Fibroblast of skin of right quadriceps (primary cell): Measurements from ENCODE around the gene UBQLN4.
"Not testable (repeated sequence)": the region's sequence is repeated elsewhere in the genome, so short reads cannot be mapped to it uniquely, and the experiment has no call there.

Source experiments
- DNase-seq: peaks from one replicate; pipeline ENCODE4 v3.0.0-alpha.2; 2013

Gene UBQLN4

DNA sequence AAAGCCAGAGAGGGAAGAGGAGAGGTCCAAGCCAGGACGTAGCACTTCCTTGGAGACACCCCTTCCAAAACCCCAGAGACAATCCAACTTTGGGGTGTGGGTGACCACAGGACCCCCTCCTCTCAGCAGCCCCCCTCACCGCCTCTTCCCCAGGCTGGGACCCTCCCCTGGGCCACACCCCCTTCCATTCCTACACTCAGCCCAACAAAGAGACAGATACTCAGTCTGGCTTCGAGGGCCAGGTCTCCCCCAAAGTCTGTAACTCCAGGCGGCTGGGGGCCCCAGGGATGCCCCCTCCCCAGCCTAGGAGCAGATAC, 27.2 kb upstream of the UBQLN4 start:
- no peak for DNase-seq

DNA sequence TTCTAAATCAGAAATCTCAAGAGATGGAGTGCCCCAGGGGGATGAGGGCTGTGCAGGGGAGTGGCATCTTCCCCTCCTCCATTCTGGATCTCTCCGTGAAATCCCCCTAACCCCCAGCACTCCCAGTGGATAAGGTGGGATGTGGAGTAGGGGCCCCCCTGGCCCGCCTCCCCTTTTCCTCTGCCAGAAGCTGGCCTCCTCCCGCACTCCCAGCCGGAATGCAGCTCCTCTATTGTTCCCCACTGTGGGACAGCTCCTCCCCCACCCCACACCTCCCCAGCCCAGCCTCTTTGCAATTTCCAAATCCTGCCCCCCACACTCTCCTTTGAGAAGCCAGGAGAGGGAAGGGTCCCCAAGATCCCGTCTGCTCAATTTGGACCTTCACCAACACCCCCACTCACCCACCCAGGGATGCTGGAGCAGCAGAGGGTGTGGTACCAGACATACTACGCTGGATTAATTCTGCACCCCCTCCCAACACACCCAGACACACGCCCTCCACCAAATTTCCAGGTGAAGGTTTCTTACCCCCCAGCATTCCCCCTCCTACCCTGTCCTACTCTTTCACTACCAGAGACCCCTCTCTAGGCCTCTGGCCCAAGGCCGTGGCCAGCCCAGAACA, 26.8 kb upstream of the UBQLN4 start:
- DNase-seq, result no peak

GRCh38 chr1:156079762-156080161, 26.2 kb upstream of the UBQLN4 start:
- no peak for DNase-seq

DNA sequence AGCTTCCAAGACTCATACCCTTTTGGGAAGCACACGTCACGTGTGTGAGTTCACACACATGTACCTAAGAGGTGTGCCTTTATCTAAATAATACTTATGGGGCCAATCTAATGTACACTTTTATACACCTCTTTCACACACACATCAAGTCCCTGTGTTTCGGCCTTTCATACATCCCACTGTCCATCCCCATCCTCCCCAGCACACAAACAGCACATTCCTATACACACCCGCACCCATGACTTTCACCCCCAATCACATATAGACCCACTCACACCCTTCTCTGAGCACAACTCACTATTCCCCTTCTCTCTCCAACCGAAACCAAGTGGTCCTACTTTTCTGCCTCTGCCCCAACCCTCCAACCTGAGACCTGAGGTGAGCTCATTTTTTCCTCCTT, 25.1 kb upstream of the UBQLN4 start:
- DNase-seq, result no peak

GRCh38 chr1:156077430-156077760, 23.8 kb upstream of the UBQLN4 start:
- no peak for DNase-seq

DNA sequence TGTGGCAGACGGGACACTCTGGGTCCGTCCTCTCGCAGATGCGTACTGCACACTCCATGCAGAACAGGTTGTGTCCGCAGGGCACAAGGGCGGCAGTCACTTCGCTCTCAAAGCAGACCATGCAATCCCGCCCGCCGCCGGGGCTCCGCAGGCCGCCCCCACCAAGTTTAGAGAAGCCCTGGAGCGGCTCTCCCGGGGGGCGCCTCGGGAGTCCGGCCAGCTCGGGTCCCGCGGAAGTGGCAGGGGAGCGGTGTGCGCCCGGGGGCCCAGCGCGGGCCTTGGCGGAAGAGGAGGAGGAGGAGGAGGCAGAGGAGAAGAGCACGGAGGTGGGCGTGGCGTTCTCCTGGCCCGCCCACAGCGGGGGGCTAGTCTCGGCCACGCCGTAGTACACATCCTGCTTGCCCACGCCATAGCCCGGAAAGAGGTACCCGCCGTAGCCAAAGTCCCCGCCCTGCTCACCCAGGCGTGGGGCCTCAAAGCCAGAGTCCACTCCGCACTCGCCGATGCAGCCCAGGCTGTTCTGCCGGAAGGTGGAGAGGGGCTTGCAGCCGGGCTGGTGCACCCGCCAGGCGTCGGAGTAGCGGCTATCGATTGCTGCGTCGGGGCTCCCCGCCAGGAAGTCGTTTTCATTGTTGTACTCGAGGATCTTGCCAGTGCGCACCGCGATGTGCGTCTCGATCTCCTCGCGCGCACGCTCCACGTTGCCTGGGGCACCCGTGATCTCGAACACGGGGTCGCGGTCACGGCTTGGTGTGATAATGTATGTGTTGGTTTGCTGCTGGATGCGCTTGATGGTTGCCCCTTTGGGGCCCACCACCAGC, 23.2 kb upstream of the UBQLN4 start:
- no peak for DNase-seq

GRCh38 chr1:156075775-156076204, 22.2 kb upstream of the UBQLN4 start:
- no peak for DNase-seq

- no peak for DNase-seq
Observed at GRCh38 chr1:156075162-156075561, 21.6 kb upstream of the UBQLN4 start.

DNA sequence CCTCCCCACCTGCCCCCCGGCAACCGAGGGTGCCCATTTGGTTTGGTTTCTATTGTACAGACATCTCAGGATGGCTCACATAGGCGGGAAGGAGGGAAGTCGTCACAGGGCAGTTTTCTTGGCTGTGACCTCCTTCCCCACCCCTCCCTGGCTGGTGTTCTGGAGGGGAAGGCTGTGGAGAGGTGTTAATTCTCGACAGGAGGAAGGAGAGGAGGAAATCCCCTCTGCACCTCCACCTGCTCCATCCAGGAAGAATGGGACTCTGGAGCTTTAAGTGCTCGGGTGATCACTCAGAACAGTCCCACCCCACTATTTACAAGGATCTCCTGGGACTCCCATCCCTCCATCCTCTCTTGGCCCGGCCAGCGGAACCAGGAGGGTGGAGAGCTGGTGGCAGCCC, 21.1 kb upstream of the UBQLN4 start:
- no peak for DNase-seq

- no peak for DNase-seq
Observed at GRCh38 chr1:156073740-156074139, 20.1 kb upstream of the UBQLN4 start.

DNA sequence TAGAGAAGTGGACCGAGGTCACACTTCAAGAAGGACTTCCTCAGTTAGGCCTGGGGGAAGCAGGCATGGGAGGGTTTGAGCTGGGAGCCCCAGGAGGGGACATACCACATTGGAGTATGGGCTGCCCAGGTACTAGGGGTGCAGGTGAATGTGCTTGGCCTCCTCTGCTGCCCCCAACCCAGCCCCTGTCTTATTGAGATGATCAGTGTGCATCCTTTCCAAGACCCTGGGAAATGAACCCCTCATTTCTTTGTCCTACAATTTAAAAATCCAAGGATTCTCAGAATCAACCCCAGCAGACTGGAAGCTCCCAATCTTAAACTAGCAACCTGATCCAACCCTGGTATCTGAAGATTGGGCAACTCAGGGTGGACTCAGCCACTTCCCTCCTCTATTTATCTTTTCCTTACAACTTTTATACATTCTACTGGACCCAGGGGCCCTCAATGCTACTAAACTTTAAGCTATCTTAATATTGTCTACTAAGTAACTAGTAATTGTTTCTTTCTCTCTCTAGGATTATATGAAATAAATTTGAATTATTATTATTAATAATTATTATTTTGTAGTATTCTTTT, 19.6 kb upstream of the UBQLN4 start:
- DNase-seq, result no peak

DNA sequence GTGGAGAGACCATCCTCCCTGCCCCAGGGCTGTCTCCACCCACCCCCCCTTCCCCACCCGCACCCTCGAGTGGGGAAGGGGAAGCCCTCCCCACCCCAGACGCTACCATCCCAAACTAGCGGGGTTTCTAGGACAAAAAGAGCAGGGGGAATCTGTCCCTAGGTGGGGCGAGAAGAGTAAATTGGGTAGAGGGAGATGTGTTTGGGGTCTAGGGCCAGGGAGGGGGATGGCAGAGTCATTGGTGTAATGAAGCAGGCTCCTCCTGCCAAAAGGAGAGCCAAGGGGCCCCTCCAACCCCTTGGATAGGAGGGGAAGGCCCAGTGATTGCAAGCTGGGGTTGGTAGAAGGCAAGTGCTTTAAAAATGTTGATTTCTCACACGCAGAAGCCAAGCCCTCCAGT, 18.7 kb upstream of the UBQLN4 start:
- no peak for DNase-seq

GRCh38 chr1:156071332-156071816, 17.8 kb upstream of the UBQLN4 start:
- DNase-seq, result not testable (repeated sequence)

- no peak for DNase-seq
Observed at GRCh38 chr1:156070548-156070947, 16.9 kb upstream of the UBQLN4 start.

DNA sequence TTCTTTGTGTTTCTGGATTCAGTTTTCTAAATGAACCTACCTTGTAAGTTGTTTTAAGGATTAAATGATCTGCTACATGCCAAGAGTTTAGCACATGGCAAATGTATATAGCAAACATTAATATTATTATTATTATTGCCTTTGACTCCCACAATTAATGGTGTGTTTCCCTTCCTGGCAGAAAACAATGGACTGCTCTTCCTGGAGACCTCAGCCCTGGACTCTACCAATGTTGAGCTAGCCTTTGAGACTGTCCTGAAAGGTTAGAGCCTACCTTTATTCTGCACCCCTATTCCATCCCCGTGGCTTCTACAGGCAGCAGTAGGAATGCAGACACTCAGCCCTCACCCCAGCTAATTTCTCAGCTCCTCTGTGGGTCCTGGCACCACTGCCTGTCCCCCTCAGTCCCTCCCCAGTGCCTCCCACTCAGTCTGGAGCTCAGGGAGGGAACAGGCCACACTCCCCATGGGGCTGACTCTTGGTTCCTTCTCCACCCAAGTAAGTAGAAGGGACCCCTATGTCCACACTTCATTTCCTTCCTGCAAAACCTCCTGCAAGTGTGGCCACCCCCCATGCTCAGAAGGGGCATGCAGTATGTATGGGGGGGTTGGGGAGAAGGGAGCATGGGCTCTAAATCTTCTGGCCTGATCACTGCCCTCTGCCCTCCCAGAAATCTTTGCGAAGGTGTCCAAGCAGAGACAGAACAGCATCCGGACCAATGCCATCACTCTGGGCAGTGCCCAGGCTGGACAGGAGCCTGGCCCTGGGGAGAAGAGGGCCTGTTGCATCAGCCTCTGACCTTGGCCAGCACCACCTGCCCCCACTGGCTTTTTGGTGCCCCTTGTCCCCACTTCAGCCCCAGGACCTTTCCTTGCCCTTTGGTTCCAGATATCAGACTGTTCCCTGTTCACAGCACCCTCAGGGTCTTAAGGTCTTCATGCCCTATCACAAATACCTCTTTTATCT, 16.2 kb upstream of the UBQLN4 start:
- no peak for DNase-seq

DNA sequence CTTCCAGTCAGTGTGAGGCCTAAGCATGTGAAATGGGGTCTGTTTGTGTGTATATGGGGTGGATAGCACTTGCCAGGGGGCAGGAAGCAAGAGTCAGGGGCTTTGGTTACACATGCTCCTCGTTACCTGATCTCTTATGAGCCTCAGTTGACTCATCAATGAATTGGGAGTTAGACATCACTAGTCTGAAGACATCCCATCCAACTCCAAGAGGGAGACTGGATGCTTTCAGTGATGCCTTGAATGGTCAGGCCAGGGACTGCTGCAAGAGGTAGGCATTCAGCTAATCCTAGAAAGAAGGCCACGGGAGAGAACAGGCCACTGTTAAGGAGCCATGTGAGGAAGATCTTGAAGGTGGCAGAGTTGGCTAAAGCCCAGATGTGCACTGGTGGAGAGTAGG, 13.7 kb upstream of the UBQLN4 start:
- DNase-seq, result no peak

DNA sequence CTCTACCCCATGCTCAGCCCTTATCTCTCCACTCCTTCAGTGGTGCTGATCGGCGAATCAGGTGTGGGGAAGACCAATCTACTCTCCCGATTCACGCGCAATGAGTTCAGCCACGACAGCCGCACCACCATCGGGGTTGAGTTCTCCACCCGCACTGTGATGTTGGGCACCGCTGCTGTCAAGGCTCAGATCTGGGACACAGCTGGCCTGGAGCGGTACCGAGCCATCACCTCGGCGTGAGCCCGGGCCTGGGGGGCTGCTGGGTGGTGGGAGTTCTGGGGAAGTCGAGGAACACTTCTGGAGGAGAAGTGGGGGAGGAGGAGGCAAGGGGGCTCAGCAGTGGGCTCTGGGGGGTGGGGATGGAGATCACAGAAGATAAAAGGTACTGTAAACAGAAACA, 12.3 kb upstream of the UBQLN4 start:
- no peak for DNase-seq

DNA sequence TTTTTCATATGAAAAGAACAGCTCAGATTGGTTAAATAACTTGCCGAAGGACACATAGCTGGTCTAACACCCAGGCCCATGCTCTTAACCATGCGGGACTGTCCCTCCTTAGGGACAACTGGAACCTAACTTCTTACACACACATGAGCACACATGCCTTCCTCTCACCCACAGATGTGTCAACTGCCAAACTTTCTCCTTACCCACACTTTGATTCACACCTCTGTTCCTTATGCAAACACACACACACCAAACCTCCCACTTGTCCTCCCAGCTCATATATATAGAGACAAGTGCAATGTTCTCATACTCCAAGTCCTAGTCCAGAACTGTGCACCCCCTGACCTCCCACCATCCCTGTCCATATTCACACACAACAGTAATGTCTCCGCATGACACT, 11.6 kb upstream of the UBQLN4 start:
- DNase-seq, result no peak

- DNase-seq, result no peak
Observed at GRCh38 chr1:156064615-156065014, 11.0 kb upstream of the UBQLN4 start.

GRCh38 chr1:156063997-156064285, 10.3 kb upstream of the UBQLN4 start:
- DNase-seq, result peak; percentile 28

DNA sequence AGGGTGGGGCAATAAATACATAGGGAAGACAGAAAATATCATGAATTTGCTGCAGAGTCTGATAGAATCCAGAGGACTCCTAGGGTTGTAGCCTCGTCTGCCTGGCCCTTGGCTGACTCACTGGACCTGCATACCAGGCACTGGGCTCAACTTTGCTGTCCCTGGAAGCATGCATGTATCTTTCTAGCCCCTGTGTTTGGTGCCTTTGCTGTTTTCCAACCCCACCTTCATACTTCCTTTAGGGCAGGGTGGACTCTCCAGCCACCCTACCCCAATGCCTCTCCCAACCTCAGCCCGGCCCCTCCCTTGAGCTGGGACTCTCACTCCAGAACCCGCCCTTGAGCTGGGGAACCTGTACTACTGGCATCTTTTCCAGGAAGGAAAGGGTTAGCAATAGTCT, 8.6 kb upstream of the UBQLN4 start:
- DNase-seq, result no peak

GRCh38 chr1:156060937-156061636, 7.5 kb upstream of the UBQLN4 start, which contains the start of gene RAB25:
Gene RAB25 (plus strand): TSS chr1:156061160. CDS start chr1:156061401, 241 bp downstream.
- no peak for DNase-seq
